Stomach smooth muscle (tissue), 2 donors: ENCODE data around the gene LHFPL2.
A peak's percentile ranks its signal among the peaks of the same experiment; 100 is the strongest.

Source experiments
- H3K27ac ChIP-seq: one replicate; pipeline ENCODE4 v1.7.0; 2013; ENCODE audit warnings: mild to moderate bottlenecking, low read length, inconsistent platforms
- H3K27me3 ChIP-seq, 2 donors: one replicate each; pipeline ENCODE4 v1.7.0; 2013; ENCODE audit warnings: low read length in 2 of 2; ENCODE audit not compliant: insufficient read depth in 2 of 2, control insufficient read depth in 1 of 2
- H3K36me3 ChIP-seq, 2 donors: one replicate each; pipeline ENCODE4 v1.7.0; 2013; ENCODE audit warnings: low read length in 2 of 2; ENCODE audit not compliant: control insufficient read depth in 2 of 2, insufficient read depth in 2 of 2
- H3K4me1 ChIP-seq: one replicate; pipeline ENCODE4 v1.7.0; 2013; ENCODE audit warnings: low read length; ENCODE audit not compliant: control insufficient read depth, insufficient read depth
- H3K4me3 ChIP-seq, 2 donors: one replicate each; pipeline ENCODE4 v1.7.0; 2013; ENCODE audit warnings: low read length in 2 of 2
- H3K9ac ChIP-seq, 2 donors: one replicate each; pipeline ENCODE4 v1.7.0; 2013; ENCODE audit warnings: low read length in 2 of 2, mild to moderate bottlenecking in 1 of 2
- H3K9me3 ChIP-seq, 2 donors: one replicate each; pipeline ENCODE4 v1.7.0; 2013; ENCODE audit warnings: low read length in 2 of 2; ENCODE audit not compliant: control insufficient read depth in 2 of 2
- donor health status: healthy.
- donor health status: Pancreatic carcinoma.

The LHFPL2 gene

GRCh38 chr5:78588507-78588906, 60.1 kb downstream of the LHFPL2 start:
- H3K9ac ChIP-seq: no peak overlapping the region
- H3K27ac ChIP-seq: no peak overlapping the region
- no peaks in the 10 kb centered on the region for H3K9me3 ChIP-seq
- peaks cover 0 to 6% of the 10 kb centered on the region in 2 donors for H3K36me3 ChIP-seq
- no peak overlapping the region for H3K4me3 ChIP-seq
- peaks cover 36% of the 10 kb centered on the region for H3K4me1 ChIP-seq
- H3K27me3 ChIP-seq: no peaks in the 10 kb centered on the region

- no peaks in the 10 kb centered on the region for H3K27me3 ChIP-seq
- peak overlapping the region; percentile 37 for H3K27ac ChIP-seq
- H3K9ac ChIP-seq: no peak overlapping the region
- H3K36me3 ChIP-seq: peaks cover 0 to 6% of the 10 kb centered on the region in 2 donors
- peaks cover 29% of the 10 kb centered on the region for H3K4me1 ChIP-seq
- H3K9me3 ChIP-seq: no peaks in the 10 kb centered on the region
- H3K4me3 ChIP-seq: no peak overlapping the region
Observed at GRCh38 chr5:78587775-78588291, 60.7 kb downstream of the LHFPL2 start.

GRCh38 chr5:78587081-78587774, 61.3 kb downstream of the LHFPL2 start:
- Histone ChIP-seq H3K4me1 (peaks cover 26% of the 10 kb centered on the region), H3K4me3 (no peak overlapping the region), H3K27me3 (no peaks in the 10 kb centered on the region), H3K27ac (peak overlapping the region; percentile 37), H3K36me3 (peaks cover 0 to 6% of the 10 kb centered on the region in 2 donors), H3K9ac (no peak overlapping the region), H3K9me3 (no peaks in the 10 kb centered on the region)

GRCh38 chr5:78586251-78586650, 62.3 kb downstream of the LHFPL2 start:
- Histone ChIP-seq H3K9ac (no peak overlapping the region), H3K27ac (no peak overlapping the region), H3K4me1 (peaks cover 17% of the 10 kb centered on the region), H3K27me3 (no peaks in the 10 kb centered on the region), H3K36me3 (peaks cover 0 to 6% of the 10 kb centered on the region in 2 donors), H3K9me3 (no peaks in the 10 kb centered on the region), H3K4me3 (no peak overlapping the region)

GRCh38 chr5:78578015-78578414, 70.6 kb downstream of the LHFPL2 start:
- H3K4me3 ChIP-seq: no peak overlapping the region
- no peaks in the 10 kb centered on the region for H3K9me3 ChIP-seq
- H3K27ac ChIP-seq: peak overlapping the region; percentile 53
- H3K4me1 ChIP-seq: peaks cover 24% of the 10 kb centered on the region
- no peak overlapping the region for H3K9ac ChIP-seq
- no peaks in the 10 kb centered on the region for H3K27me3 ChIP-seq
- H3K36me3 ChIP-seq: no peaks in the 10 kb centered on the region

GRCh38 chr5:78577071-78577807, 71.3 kb downstream of the LHFPL2 start:
- no peaks in the 10 kb centered on the region for H3K36me3 ChIP-seq
- H3K9me3 ChIP-seq: no peaks in the 10 kb centered on the region
- no peak overlapping the region for H3K9ac ChIP-seq
- no peaks in the 10 kb centered on the region for H3K27me3 ChIP-seq
- H3K4me3 ChIP-seq: no peak overlapping the region
- H3K27ac ChIP-seq: peak overlapping the region; percentile 53
- H3K4me1 ChIP-seq: peaks cover 24% of the 10 kb centered on the region

GRCh38 chr5:78576376-78576775, 72.2 kb downstream of the LHFPL2 start:
- H3K9me3 ChIP-seq: no peaks in the 10 kb centered on the region
- no peak overlapping the region for H3K9ac ChIP-seq
- peak overlapping the region; percentile 53 for H3K27ac ChIP-seq
- H3K4me1 ChIP-seq: peaks cover 24% of the 10 kb centered on the region
- H3K4me3 ChIP-seq: no peak overlapping the region
- no peaks in the 10 kb centered on the region for H3K36me3 ChIP-seq
- no peaks in the 10 kb centered on the region for H3K27me3 ChIP-seq

- H3K4me3 ChIP-seq: no peak overlapping the region
- no peaks in the 10 kb centered on the region for H3K9me3 ChIP-seq
- peak overlapping the region in 1 of 2 donors; percentile 3 for H3K9ac ChIP-seq
- H3K27ac ChIP-seq: peak overlapping the region; percentile 37
- peaks cover 32% of the 10 kb centered on the region for H3K4me1 ChIP-seq
- H3K27me3 ChIP-seq: no peaks in the 10 kb centered on the region
- no peaks in the 10 kb centered on the region for H3K36me3 ChIP-seq
Observed at GRCh38 chr5:78574731-78575161, 73.8 kb downstream of the LHFPL2 start.

- Histone ChIP-seq H3K4me3 (no peak overlapping the region), H3K27me3 (no peaks in the 10 kb centered on the region), H3K27ac (peak overlapping the region; percentile 37), H3K9me3 (no peaks in the 10 kb centered on the region), H3K4me1 (peaks cover 34% of the 10 kb centered on the region), H3K36me3 (no peaks in the 10 kb centered on the region), H3K9ac (no peak overlapping the region)
Observed at GRCh38 chr5:78574131-78574673, 74.4 kb downstream of the LHFPL2 start.

GRCh38 chr5:78573318-78573717, 75.3 kb downstream of the LHFPL2 start:
- Histone ChIP-seq H3K27me3 (no peaks in the 10 kb centered on the region), H3K4me3 (peak overlapping the region in 1 of 2 donors; percentile 9), H3K27ac (no peak overlapping the region), H3K9me3 (no peaks in the 10 kb centered on the region), H3K36me3 (no peaks in the 10 kb centered on the region), H3K4me1 (peaks cover 39% of the 10 kb centered on the region), H3K9ac (no peak overlapping the region)
